ENCODE results near the gene DUSP28.

DUSP28 gene

DNA sequence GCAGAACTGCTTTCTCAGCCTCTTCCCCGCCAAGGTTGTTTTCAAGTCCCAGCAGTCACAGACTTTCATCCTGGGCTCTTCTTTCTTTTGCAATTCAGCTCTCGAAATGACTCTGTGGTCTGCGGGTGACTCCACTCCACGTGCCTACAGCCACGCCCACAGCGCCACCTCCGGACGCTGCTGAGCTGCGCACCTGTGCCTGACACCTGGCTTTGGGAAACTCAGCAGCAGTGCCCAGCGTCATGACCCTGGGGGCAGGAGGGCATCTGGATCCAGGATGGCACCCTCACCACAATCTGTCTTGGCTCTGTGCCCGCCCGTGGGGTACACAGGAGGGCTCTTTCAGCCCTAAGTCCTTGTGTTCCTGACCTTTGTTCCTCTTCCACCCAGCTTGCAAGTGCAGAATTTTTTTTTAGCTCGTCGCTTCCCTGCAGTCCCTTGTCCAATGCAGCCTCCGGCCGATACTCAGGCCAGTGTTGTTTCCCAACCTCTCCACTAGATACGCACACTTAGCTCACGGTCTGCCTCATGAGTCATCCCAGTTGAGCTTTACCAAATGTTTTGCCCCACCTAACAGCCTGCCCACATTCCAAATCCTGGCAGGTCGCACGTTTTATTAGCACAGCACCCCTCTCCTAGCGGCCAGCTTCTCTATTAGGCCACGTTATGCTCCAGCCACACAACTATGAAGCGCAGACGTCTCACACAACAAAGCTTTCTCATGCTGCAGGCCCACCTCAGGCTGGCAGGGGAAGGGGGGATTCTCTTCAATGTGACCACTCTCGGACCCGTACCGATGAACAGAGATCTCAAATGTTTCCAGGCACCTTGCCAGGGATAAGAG is 19.8 kb downstream of the DUSP28 start:
- Histone ChIP-seq H3K79me2 (ENCODE audit: low read length) (peaks cover 41% of the 10 kb centered on the region), H3K36me3 (replicated peaks; ENCODE audit: low read depth, low read length) (peaks cover 34% of the 10 kb centered on the region), H3K4me1 (ENCODE audit: low read length) (peaks cover 45% of the 10 kb centered on the region), H3K4me2 (ENCODE audit: low read length) (peak overlapping the region; percentile 71), H3K4me3 (ENCODE audit: low read length) (peak overlapping the region; percentile 36; the same call in 1 of the 2 replicates), H3K9ac (ENCODE audit: low read length) (peak overlapping the region; percentile 64; the same call in 1 of the 2 replicates), H2AFZ (ENCODE audit: low read depth, low read length) (no peak overlapping the region), H3K27me3 (ENCODE audit: low read depth, low read length) (no peaks in the 10 kb centered on the region), H3K9me3 (ENCODE audit: insufficient read depth, low read length) (no peaks in the 10 kb centered on the region), H4K20me1 (ENCODE audit: insufficient read depth, low read length) (no peaks in the 10 kb centered on the region), H3K27ac (ENCODE audit: low read length) (peak overlapping the region; percentile 96)
- TF ChIP-seq CTCF (IDR thresholded peaks at IDR 0.05; ENCODE audit: low read depth, low read length) (peak; percentile 54), EZH2phosphoT487 (IDR thresholded peaks at IDR 0.05; ENCODE audit: low read depth) (no peak)

- no peaks in the 10 kb centered on the region for H3K27me3 ChIP-seq (ENCODE audit: low read depth, low read length)
- peaks cover 34% of the 10 kb centered on the region for H3K36me3 ChIP-seq (replicated peaks; ENCODE audit: low read depth, low read length)
- no peak overlapping the region for H3K9ac ChIP-seq (ENCODE audit: low read length)
- H3K27ac ChIP-seq (ENCODE audit: low read length): no peak overlapping the region
- H3K79me2 ChIP-seq (ENCODE audit: low read length): peaks cover 52% of the 10 kb centered on the region
- TF ChIP-seq EZH2phosphoT487 (IDR thresholded peaks at IDR 0.05; ENCODE audit: low read depth) (no peak), CTCF (IDR thresholded peaks at IDR 0.05; ENCODE audit: low read depth, low read length) (no peak)
- H2AFZ ChIP-seq (ENCODE audit: low read depth, low read length): no peak overlapping the region
- H3K4me1 ChIP-seq (ENCODE audit: low read length): peaks cover 46% of the 10 kb centered on the region
- no peaks in the 10 kb centered on the region for H4K20me1 ChIP-seq (ENCODE audit: insufficient read depth, low read length)
- H3K4me3 ChIP-seq (ENCODE audit: low read length): no peak overlapping the region
- no peaks in the 10 kb centered on the region for H3K9me3 ChIP-seq (ENCODE audit: insufficient read depth, low read length)
- H3K4me2 ChIP-seq (ENCODE audit: low read length): no peak overlapping the region
These were observed 21.7 kb downstream of the DUSP28 start for GRCh38 chr2:240581811-240582210.

- H3K27me3 ChIP-seq (ENCODE audit: low read depth, low read length): no peaks in the 10 kb centered on the region
- H3K9me3 ChIP-seq (ENCODE audit: insufficient read depth, low read length): no peaks in the 10 kb centered on the region
- no peak overlapping the region for H2AFZ ChIP-seq (ENCODE audit: low read depth, low read length)
- H3K4me2 ChIP-seq (ENCODE audit: low read length): no peak overlapping the region
- H3K36me3 ChIP-seq (replicated peaks; ENCODE audit: low read depth, low read length): peaks cover 34% of the 10 kb centered on the region
- H4K20me1 ChIP-seq (ENCODE audit: insufficient read depth, low read length): peaks cover 7% of the 10 kb centered on the region
- H3K79me2 ChIP-seq (ENCODE audit: low read length): peaks cover 62% of the 10 kb centered on the region
- no peak overlapping the region for H3K27ac ChIP-seq (ENCODE audit: low read length)
- peaks cover 50% of the 10 kb centered on the region for H3K4me1 ChIP-seq (ENCODE audit: low read length)
- TF ChIP-seq CTCF (IDR thresholded peaks at IDR 0.05; ENCODE audit: low read depth, low read length) (no peak), EZH2phosphoT487 (IDR thresholded peaks at IDR 0.05; ENCODE audit: low read depth) (no peak)
- H3K4me3 ChIP-seq (ENCODE audit: low read length): no peak overlapping the region
- H3K9ac ChIP-seq (ENCODE audit: low read length): no peak overlapping the region
These were observed 22.6 kb downstream of the DUSP28 start for GRCh38 chr2:240582781-240583180.

- Histone ChIP-seq H3K79me2 (ENCODE audit: low read length) (peaks cover 70% of the 10 kb centered on the region), H3K4me1 (ENCODE audit: low read length) (peaks cover 50% of the 10 kb centered on the region), H3K9me3 (ENCODE audit: insufficient read depth, low read length) (no peaks in the 10 kb centered on the region), H4K20me1 (ENCODE audit: insufficient read depth, low read length) (peaks cover 10% of the 10 kb centered on the region), H2AFZ (ENCODE audit: low read depth, low read length) (no peak overlapping the region), H3K4me2 (ENCODE audit: low read length) (peak overlapping the region; percentile 60), H3K36me3 (replicated peaks; ENCODE audit: low read depth, low read length) (peaks cover 34% of the 10 kb centered on the region), H3K9ac (ENCODE audit: low read length) (peak overlapping the region; percentile 58; the same call in 1 of the 2 replicates), H3K27me3 (ENCODE audit: low read depth, low read length) (no peaks in the 10 kb centered on the region), H3K4me3 (ENCODE audit: low read length) (peak overlapping the region; percentile 42; the same call in 1 of the 2 replicates), H3K27ac (ENCODE audit: low read length) (peak overlapping the region; percentile 98)
- TF ChIP-seq EZH2phosphoT487 (IDR thresholded peaks at IDR 0.05; ENCODE audit: low read depth) (no peak), CTCF (IDR thresholded peaks at IDR 0.05; ENCODE audit: low read depth, low read length) (no peak)
These were observed 23.6 kb downstream of the DUSP28 start for GRCh38 chr2:240583774-240584173.

Data from OCI-LY3 (cell line).